SJSA1 (cell line): ENCODE data around the gene CGB1. TPM values are rescaled to one million over a fixed set of nuclear protein-coding genes. Genes with fewer than 3 reads are reported as not detected.
A peak's percentile ranks its signal among the peaks of the same experiment; 100 is the strongest.
"Not testable (repeated sequence)": the region's sequence is repeated elsewhere in the genome, so short reads cannot be mapped to it uniquely, and the experiment has no call there.

ENCODE experiments used
- DNase-seq, 2 experiments: peaks; one replicate each; pipeline ENCODE4 v3.0.0-alpha.2; 2015 to 2020; ENCODE audit warnings: low spot score in 2 of 2, low read depth in 1 of 2
- H3K27ac ChIP-seq: fragments of 250-450 bp; sonication (Bioruptor Pico); 2 replicates; pipeline ENCODE4 v1.5.1; 2020; ENCODE audit warnings: mild to moderate bottlenecking, moderate library complexity
- H3K27me3 ChIP-seq: fragments of 250-450 bp; sonication (Bioruptor Pico); replicated peaks from 2 replicates; pipeline ENCODE4 v1.5.1; 2020; ENCODE audit warnings: mild to moderate bottlenecking, moderate library complexity
- H3K36me3 ChIP-seq: fragments of 250-450 bp; sonication (Bioruptor Pico); 2 replicates; pipeline ENCODE4 v1.5.1; 2020; ENCODE audit warnings: mild to moderate bottlenecking
- H3K4me1 ChIP-seq: fragments of 250-450 bp; sonication (Bioruptor Pico); replicated peaks from 2 replicates; pipeline ENCODE4 v1.6.1; 2021; ENCODE audit warnings: mild to moderate bottlenecking
- H3K4me3 ChIP-seq: fragments of 250-450 bp; sonication (Bioruptor Pico); 2 replicates; pipeline ENCODE4 v1.5.1; 2020; ENCODE audit warnings: mild to moderate bottlenecking
- H3K9me3 ChIP-seq: fragments of 250-450 bp; sonication (Bioruptor Pico); replicated peaks from 2 replicates; pipeline ENCODE4 v1.5.1; 2020; ENCODE audit warnings: mild to moderate bottlenecking
- total RNA-seq: library from RNA; depleted of rRNA; stranded (reverse); fragments of >200 nt; shearing (Covaris generic); gene quantifications from 2 replicates; pipeline ENCODE4 v1.2.3, GENCODE V29; 2014; rRNA removed

CGB1 gene
- total RNA-seq: 1.00 TPM in 1 of 2 replicates, not detected in the other

- H3K27ac ChIP-seq, H3K27me3 ChIP-seq, H3K4me3 ChIP-seq, H3K9me3 ChIP-seq, H3K36me3 ChIP-seq, DNase-seq: not testable (repeated sequence)
- peaks cover 16% of the 10 kb centered on the region for H3K4me1 ChIP-seq
These were observed at the start of gene CGB1 for GRCh38 chr19:49036815-49037214. CGB1 (minus strand) TSS chr19:49036895; CDS start chr19:49036711, 184 bp downstream.

GRCh38 chr19:49086296-49086695, 49.6 kb upstream of the CGB1 start:
- no peaks in the 10 kb centered on the region for H3K27me3 ChIP-seq
- H3K27ac ChIP-seq: no peak overlapping the region; the same call in 1 of the 2 replicates
- DNase-seq: no peak
- H3K4me1 ChIP-seq: peaks cover 15% of the 10 kb centered on the region
- peaks cover 56% of the 10 kb centered on the region for H3K36me3 ChIP-seq
- peak overlapping the region; percentile 81 for H3K4me3 ChIP-seq
- no peaks in the 10 kb centered on the region for H3K9me3 ChIP-seq

- Histone ChIP-seq H3K9me3 (no peaks in the 10 kb centered on the region), H3K36me3 (peaks cover 51% of the 10 kb centered on the region), H3K4me3 (peak overlapping the region; percentile 81), H3K27ac (peak overlapping the region; percentile 53), H3K27me3 (no peaks in the 10 kb centered on the region), H3K4me1 (peaks cover 15% of the 10 kb centered on the region)
- no peak for DNase-seq
These were observed 49.2 kb upstream of the CGB1 start for GRCh38 chr19:49085868-49086232.

GRCh38 chr19:49085020-49085867, 48.5 kb upstream of the CGB1 start, which contains the start of gene SNRNP70:
SNRNP70 (plus strand) TSS chr19:49085451; CDS start chr19:49086415, 964 bp downstream.
- peak; percentile 99 to 100 for DNase-seq
- peak within 1 kb of the TSS; percentile 53 for H3K27ac ChIP-seq

DNA sequence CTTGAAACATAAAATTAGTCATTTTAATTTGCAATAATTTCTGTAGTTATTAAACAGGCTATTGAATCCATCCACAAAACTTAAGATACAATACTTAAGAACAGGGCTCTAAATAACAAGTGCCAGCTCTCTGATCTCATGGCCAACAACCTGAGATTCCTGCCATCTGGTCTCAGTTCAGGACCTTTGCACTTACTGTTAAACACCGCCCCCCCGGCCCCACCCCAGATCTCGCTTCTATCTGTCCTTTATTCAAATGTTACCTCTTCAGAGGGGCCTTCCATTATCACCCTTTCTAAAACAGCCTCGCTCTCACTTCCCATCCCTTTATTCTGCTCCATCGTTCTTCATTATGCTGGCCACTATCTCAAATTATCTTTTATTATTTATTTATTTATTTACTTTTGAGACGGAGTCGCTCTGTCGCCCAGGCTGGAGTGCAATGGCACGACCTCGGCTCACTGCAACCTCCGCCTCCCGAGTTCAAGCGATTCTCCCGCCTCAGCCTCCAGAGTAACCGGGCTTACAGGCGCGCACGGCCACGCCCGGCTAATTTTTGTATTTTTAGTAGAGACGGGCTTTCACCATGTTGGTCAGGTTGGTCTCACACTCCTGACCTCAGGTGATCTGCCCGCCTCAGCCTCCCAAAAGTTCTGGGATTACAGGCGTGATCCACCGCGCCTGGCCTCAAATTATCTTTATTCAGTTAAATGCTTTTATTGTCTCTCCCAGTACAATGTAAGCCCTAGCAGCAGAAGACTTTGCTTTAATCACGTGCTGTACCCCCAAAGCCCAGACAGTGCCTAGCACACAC, 47.7 kb upstream of the CGB1 start:
- H3K27me3 ChIP-seq: no peaks in the 10 kb centered on the region
- peaks cover 39% of the 10 kb centered on the region for H3K36me3 ChIP-seq
- H3K27ac ChIP-seq: peak overlapping the region; percentile 11; the same call in 1 of the 2 replicates
- no peaks in the 10 kb centered on the region for H3K9me3 ChIP-seq
- DNase-seq: no peak
- H3K4me1 ChIP-seq: peaks cover 15% of the 10 kb centered on the region
- H3K4me3 ChIP-seq: peak overlapping the region; percentile 81

More at GRCh38 chr19:49085020-49085867, 48.5 kb upstream of the CGB1 start, which contains the start of gene SNRNP70:
- Histone ChIP-seq H3K4me1 (peaks cover 15% of the 10 kb centered on the region), H3K36me3 (peaks cover 45% of the 10 kb centered on the region), H3K9me3 (no peaks in the 10 kb centered on the region), H3K4me3 (peak within 1 kb of the TSS; percentile 81), H3K27me3 (no peaks in the 10 kb centered on the region)

GRCh38 chr19:49081273-49081672, 44.6 kb upstream of the CGB1 start:
- Histone ChIP-seq H3K36me3 (peaks cover 10% of the 10 kb centered on the region), H3K4me1 (peaks cover 5% of the 10 kb centered on the region), H3K27me3 (no peaks in the 10 kb centered on the region), H3K9me3 (no peaks in the 10 kb centered on the region), H3K27ac (no peak overlapping the region), H3K4me3 (no peak overlapping the region)
- no peak for DNase-seq

DNA sequence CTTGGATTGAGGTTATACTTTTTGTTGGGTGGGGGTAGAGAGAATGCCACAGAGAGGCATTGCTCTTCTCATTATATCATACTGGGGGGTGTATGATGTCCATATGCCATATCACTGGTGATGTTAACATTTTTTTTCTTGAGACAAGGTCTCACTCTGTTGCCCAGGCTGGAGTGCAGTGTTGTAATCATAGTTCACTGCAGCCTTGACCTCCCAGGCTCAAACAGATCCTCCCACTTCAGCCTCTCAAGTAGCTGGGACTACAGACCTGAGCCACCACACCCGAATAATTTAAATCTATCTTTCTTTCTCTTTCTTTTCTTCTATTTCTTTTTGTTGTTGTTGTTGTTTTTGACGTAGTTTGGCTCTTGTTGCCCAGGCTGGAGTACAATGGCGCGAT, 43.7 kb upstream of the CGB1 start:
- H3K9me3 ChIP-seq: no peaks in the 10 kb centered on the region
- H3K27ac ChIP-seq: no peak overlapping the region
- H3K27me3 ChIP-seq: no peaks in the 10 kb centered on the region
- DNase-seq: no peak
- H3K4me3 ChIP-seq: no peak overlapping the region
- H3K4me1 ChIP-seq: peaks cover 4% of the 10 kb centered on the region
- H3K36me3 ChIP-seq: peaks cover 1% of the 10 kb centered on the region

- H3K9me3 ChIP-seq, H3K27ac ChIP-seq, H3K4me3 ChIP-seq, H3K4me1 ChIP-seq, H3K36me3 ChIP-seq: not testable (repeated sequence)
- DNase-seq: peak; percentile 50 to 72
- peaks cover 22% of the 10 kb centered on the region for H3K27me3 ChIP-seq
These were observed 38.2 kb upstream of the CGB1 start for GRCh38 chr19:49074869-49075268.

DNA sequence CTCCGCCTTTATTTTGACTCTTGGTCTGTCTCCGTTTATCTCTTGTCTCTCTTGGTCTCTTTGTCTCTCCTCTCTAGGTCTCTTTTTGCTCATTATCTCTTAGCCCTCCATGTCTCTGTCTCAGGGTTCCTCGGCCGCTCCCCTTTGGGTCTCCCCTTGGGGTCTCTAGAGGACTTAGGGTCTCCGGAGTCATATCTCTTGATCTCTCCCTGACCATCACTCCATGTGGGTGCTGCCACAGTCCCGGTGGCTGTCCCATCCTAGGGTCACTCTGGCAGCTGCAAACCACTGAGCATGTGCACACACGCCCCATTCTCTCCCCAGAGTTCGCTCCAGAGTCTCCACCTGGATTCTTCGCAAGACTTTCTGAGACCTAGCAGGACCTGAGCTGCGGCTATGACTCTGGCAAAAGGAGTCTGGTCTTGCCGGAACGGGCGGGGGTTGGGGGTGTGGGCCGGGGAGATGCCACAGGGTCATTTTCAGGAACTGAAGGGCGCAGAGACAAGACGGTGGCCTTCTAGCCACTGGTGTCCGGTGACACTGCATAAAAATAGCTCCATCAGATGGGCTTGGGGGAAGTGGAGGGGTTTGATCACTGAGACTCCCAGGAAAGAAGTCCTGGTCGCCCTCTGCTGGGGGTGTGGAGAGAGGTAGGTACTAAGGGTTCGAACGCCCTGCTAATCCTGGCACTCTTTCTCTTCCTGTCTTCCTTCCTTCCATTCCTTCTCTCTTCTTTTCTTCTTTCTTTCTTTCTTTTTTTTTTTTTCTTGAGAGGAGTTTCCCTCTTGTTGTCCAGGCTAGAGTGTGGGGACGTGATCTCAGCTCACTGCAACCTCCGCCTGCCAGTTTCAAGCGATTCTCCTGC, 37.1 kb upstream of the CGB1 start:
- Histone ChIP-seq H3K4me1 (peaks cover 5% of the 10 kb centered on the region), H3K27me3 (peaks cover 22% of the 10 kb centered on the region), H3K27ac (no peak overlapping the region), H3K9me3 (peaks cover 12% of the 10 kb centered on the region), H3K4me3 (no peak overlapping the region), H3K36me3 (no peaks in the 10 kb centered on the region)
- DNase-seq: peak in 1 of 2 experiments; percentile 22

DNA sequence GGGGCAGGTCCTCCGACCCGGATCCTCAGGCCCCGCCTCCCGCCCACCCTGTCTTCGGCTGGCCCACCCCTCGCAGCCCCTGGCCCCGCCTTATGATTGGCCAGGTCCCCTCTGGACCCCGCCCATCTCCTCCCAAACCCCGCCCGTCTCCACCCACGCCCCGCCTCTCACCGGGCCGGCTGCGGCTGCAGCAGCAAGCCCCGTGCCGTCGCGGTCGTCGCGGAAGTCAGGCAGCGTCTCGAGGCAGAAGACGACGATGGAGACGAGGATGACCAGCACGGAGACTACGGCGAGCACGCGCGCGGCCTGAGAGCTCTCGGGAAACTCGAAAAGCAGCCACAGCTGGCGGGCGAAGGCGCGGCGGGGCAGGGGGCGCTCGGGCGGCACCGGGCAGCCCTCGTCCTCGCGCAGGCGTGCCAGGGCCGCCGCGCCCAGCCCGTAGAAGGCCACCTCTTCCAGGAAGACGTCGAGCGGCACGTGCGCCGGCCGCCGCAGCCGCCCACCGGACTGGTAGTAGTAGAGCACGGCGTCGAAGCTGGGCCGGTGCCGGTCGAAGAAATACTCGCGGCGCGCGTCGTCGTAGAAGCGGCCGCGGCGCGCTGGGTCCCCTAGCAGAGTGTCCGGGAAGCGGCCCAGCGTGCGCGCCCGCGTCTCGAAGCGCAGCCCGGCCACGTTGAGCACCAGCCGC, 35.3 kb upstream of the CGB1 start:
- no peak for DNase-seq
- H3K4me1 ChIP-seq: peaks cover 5% of the 10 kb centered on the region
- H3K4me3 ChIP-seq: no peak overlapping the region
- peaks cover 25% of the 10 kb centered on the region for H3K27me3 ChIP-seq
- peaks cover 13% of the 10 kb centered on the region for H3K9me3 ChIP-seq
- no peaks in the 10 kb centered on the region for H3K36me3 ChIP-seq
- no peak overlapping the region for H3K27ac ChIP-seq

DNA sequence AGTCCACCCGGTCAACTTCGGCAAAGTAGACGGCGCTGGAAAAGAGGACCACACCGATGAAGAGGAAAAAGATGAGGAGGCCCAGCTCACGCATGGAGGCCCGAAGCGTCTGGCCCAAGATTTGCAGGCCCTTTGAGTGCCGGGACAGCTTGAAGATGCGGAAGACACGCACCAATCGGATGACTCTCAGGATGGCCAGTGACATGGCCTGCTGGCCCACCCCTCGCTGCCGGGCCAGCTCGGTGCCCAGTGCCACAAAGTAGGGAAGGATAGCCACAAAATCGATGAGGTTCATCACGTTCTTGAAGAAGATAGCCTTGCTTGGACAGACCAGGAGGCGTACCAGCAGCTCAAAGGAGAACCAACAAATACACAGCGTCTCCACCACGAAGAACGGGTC, 33.7 kb upstream of the CGB1 start:
- Histone ChIP-seq H3K9me3 (peaks cover 13% of the 10 kb centered on the region), H3K4me3 (no peak overlapping the region), H3K4me1 (peaks cover 5% of the 10 kb centered on the region), H3K36me3 (no peaks in the 10 kb centered on the region), H3K27ac (no peak overlapping the region), H3K27me3 (peaks cover 30% of the 10 kb centered on the region)
- no peak for DNase-seq

GRCh38 chr19:49069026-49069425, 32.3 kb upstream of the CGB1 start:
- Histone ChIP-seq H3K9me3 (peaks cover 13% of the 10 kb centered on the region), H3K27ac (no peak overlapping the region), H3K27me3 (peaks cover 32% of the 10 kb centered on the region), H3K4me3 (no peak overlapping the region), H3K36me3 (no peaks in the 10 kb centered on the region), H3K4me1 (peaks cover 5% of the 10 kb centered on the region)
- DNase-seq: no peak

GRCh38 chr19:49067554-49067953, 30.9 kb upstream of the CGB1 start:
- H3K27me3 ChIP-seq: peaks cover 21% of the 10 kb centered on the region
- peaks cover 5% of the 10 kb centered on the region for H3K4me1 ChIP-seq
- no peak for DNase-seq
- H3K4me3 ChIP-seq: no peak overlapping the region
- no peaks in the 10 kb centered on the region for H3K36me3 ChIP-seq
- peaks cover 13% of the 10 kb centered on the region for H3K9me3 ChIP-seq
- no peak overlapping the region for H3K27ac ChIP-seq
